ENCODE data around the gene ANKUB1.

GRCh38 chr3:149826636-149827035 is 34.3 kb upstream of the ANKUB1 start:
- TF ChIP-seq CTCF (IDR thresholded peaks at IDR 0.05) (no peak), POLR2A (IDR thresholded peaks at IDR 0.05) (no peak)

Data from thyroid gland (tissue), 4 donors.